Measurements from ENCODE around the gene PIK3R4.

The PIK3R4 gene

GRCh38 chr3:130654921-130655320 is 91.7 kb downstream of the PIK3R4 start:
- no peaks in the 10 kb centered on the region for H3K9me3 ChIP-seq (ENCODE audit: control insufficient read depth, low read depth, low read length)
- H3K27me3 ChIP-seq (ENCODE audit: control insufficient read depth, insufficient read depth, low read length): no peaks in the 10 kb centered on the region
- H3K27ac ChIP-seq (ENCODE audit: low read length): no peak overlapping the region
- no peak overlapping the region for H3K4me3 ChIP-seq (ENCODE audit: low read length)
- no peaks in the 10 kb centered on the region for H3K36me3 ChIP-seq (ENCODE audit: control insufficient read depth, low read depth, low read length)
- no peak overlapping the region for H3K9ac ChIP-seq (ENCODE audit: low read length)
- H3K4me1 ChIP-seq (ENCODE audit: control insufficient read depth, low read depth, low read length): no peaks in the 10 kb centered on the region

- H3K4me3 ChIP-seq (ENCODE audit: low read length): no peak overlapping the region
- H3K36me3 ChIP-seq (ENCODE audit: control insufficient read depth, low read depth, low read length): no peaks in the 10 kb centered on the region
- no peak overlapping the region for H3K27ac ChIP-seq (ENCODE audit: low read length)
- H3K27me3 ChIP-seq (ENCODE audit: control insufficient read depth, insufficient read depth, low read length): no peaks in the 10 kb centered on the region
- H3K4me1 ChIP-seq (ENCODE audit: control insufficient read depth, low read depth, low read length): no peaks in the 10 kb centered on the region
- no peaks in the 10 kb centered on the region for H3K9me3 ChIP-seq (ENCODE audit: control insufficient read depth, low read depth, low read length)
- no peak overlapping the region for H3K9ac ChIP-seq (ENCODE audit: low read length)
Observed at GRCh38 chr3:130654091-130654490, 92.5 kb downstream of the PIK3R4 start.

- Histone ChIP-seq H3K9me3 (ENCODE audit: control insufficient read depth, low read depth, low read length) (no peaks in the 10 kb centered on the region), H3K4me1 (ENCODE audit: control insufficient read depth, low read depth, low read length) (no peaks in the 10 kb centered on the region), H3K36me3 (ENCODE audit: control insufficient read depth, low read depth, low read length) (no peaks in the 10 kb centered on the region), H3K9ac (ENCODE audit: low read length) (no peak overlapping the region), H3K27me3 (ENCODE audit: control insufficient read depth, insufficient read depth, low read length) (no peaks in the 10 kb centered on the region), H3K27ac (ENCODE audit: low read length) (no peak overlapping the region), H3K4me3 (ENCODE audit: low read length) (no peak overlapping the region)
Observed at GRCh38 chr3:130649061-130649654, 97.5 kb downstream of the PIK3R4 start.

GRCh38 chr3:130648293-130648692 is 98.3 kb downstream of the PIK3R4 start:
- no peak overlapping the region for H3K4me3 ChIP-seq (ENCODE audit: low read length)
- H3K27me3 ChIP-seq (ENCODE audit: control insufficient read depth, insufficient read depth, low read length): no peaks in the 10 kb centered on the region
- H3K4me1 ChIP-seq (ENCODE audit: control insufficient read depth, low read depth, low read length): no peaks in the 10 kb centered on the region
- no peaks in the 10 kb centered on the region for H3K9me3 ChIP-seq (ENCODE audit: control insufficient read depth, low read depth, low read length)
- no peak overlapping the region for H3K27ac ChIP-seq (ENCODE audit: low read length)
- no peak overlapping the region for H3K9ac ChIP-seq (ENCODE audit: low read length)
- H3K36me3 ChIP-seq (ENCODE audit: control insufficient read depth, low read depth, low read length): no peaks in the 10 kb centered on the region

GRCh38 chr3:130645261-130645660 is 101.4 kb downstream of the PIK3R4 start:
- no peak overlapping the region for H3K27ac ChIP-seq (ENCODE audit: low read length)
- no peaks in the 10 kb centered on the region for H3K4me1 ChIP-seq (ENCODE audit: control insufficient read depth, low read depth, low read length)
- no peak overlapping the region for H3K4me3 ChIP-seq (ENCODE audit: low read length)
- no peak overlapping the region for H3K9ac ChIP-seq (ENCODE audit: low read length)
- H3K9me3 ChIP-seq (ENCODE audit: control insufficient read depth, low read depth, low read length): no peaks in the 10 kb centered on the region
- no peaks in the 10 kb centered on the region for H3K27me3 ChIP-seq (ENCODE audit: control insufficient read depth, insufficient read depth, low read length)
- no peaks in the 10 kb centered on the region for H3K36me3 ChIP-seq (ENCODE audit: control insufficient read depth, low read depth, low read length)

- Histone ChIP-seq H3K4me1 (ENCODE audit: control insufficient read depth, low read depth, low read length) (no peaks in the 10 kb centered on the region), H3K36me3 (ENCODE audit: control insufficient read depth, low read depth, low read length) (no peaks in the 10 kb centered on the region), H3K27me3 (ENCODE audit: control insufficient read depth, insufficient read depth, low read length) (no peaks in the 10 kb centered on the region), H3K4me3 (ENCODE audit: low read length) (no peak overlapping the region), H3K9ac (ENCODE audit: low read length) (no peak overlapping the region), H3K9me3 (ENCODE audit: control insufficient read depth, low read depth, low read length) (no peaks in the 10 kb centered on the region), H3K27ac (ENCODE audit: low read length) (no peak overlapping the region)
Observed at GRCh38 chr3:130644628-130645253, 101.9 kb downstream of the PIK3R4 start.

- H3K27ac ChIP-seq (ENCODE audit: low read length): no peak overlapping the region
- H3K9ac ChIP-seq (ENCODE audit: low read length): no peak overlapping the region
- no peak overlapping the region for H3K4me3 ChIP-seq (ENCODE audit: low read length)
- no peaks in the 10 kb centered on the region for H3K27me3 ChIP-seq (ENCODE audit: control insufficient read depth, insufficient read depth, low read length)
- H3K4me1 ChIP-seq (ENCODE audit: control insufficient read depth, low read depth, low read length): no peaks in the 10 kb centered on the region
- H3K9me3 ChIP-seq (ENCODE audit: control insufficient read depth, low read depth, low read length): no peaks in the 10 kb centered on the region
- no peaks in the 10 kb centered on the region for H3K36me3 ChIP-seq (ENCODE audit: control insufficient read depth, low read depth, low read length)
Observed at GRCh38 chr3:130640027-130640426, 106.6 kb downstream of the PIK3R4 start.

GRCh38 chr3:130636480-130637234 is 110.0 kb downstream of the PIK3R4 start:
- Histone ChIP-seq H3K27ac (ENCODE audit: low read length) (no peak overlapping the region), H3K27me3 (ENCODE audit: control insufficient read depth, insufficient read depth, low read length) (no peaks in the 10 kb centered on the region), H3K9me3 (ENCODE audit: control insufficient read depth, low read depth, low read length) (no peaks in the 10 kb centered on the region), H3K9ac (ENCODE audit: low read length) (no peak overlapping the region), H3K36me3 (ENCODE audit: control insufficient read depth, low read depth, low read length) (no peaks in the 10 kb centered on the region), H3K4me1 (ENCODE audit: control insufficient read depth, low read depth, low read length) (no peaks in the 10 kb centered on the region), H3K4me3 (ENCODE audit: low read length) (no peak overlapping the region)

- Histone ChIP-seq H3K4me1 (ENCODE audit: control insufficient read depth, low read depth, low read length) (no peaks in the 10 kb centered on the region), H3K4me3 (ENCODE audit: low read length) (no peak overlapping the region), H3K9me3 (ENCODE audit: control insufficient read depth, low read depth, low read length) (no peaks in the 10 kb centered on the region), H3K36me3 (ENCODE audit: control insufficient read depth, low read depth, low read length) (no peaks in the 10 kb centered on the region), H3K9ac (ENCODE audit: low read length) (no peak overlapping the region), H3K27ac (ENCODE audit: low read length) (no peak overlapping the region), H3K27me3 (ENCODE audit: control insufficient read depth, insufficient read depth, low read length) (no peaks in the 10 kb centered on the region)
Observed at GRCh38 chr3:130635978-130636377, 110.7 kb downstream of the PIK3R4 start.

GRCh38 chr3:130635285-130635684 is 111.3 kb downstream of the PIK3R4 start:
- H3K4me1 ChIP-seq (ENCODE audit: control insufficient read depth, low read depth, low read length): no peaks in the 10 kb centered on the region
- no peaks in the 10 kb centered on the region for H3K36me3 ChIP-seq (ENCODE audit: control insufficient read depth, low read depth, low read length)
- no peaks in the 10 kb centered on the region for H3K9me3 ChIP-seq (ENCODE audit: control insufficient read depth, low read depth, low read length)
- H3K27me3 ChIP-seq (ENCODE audit: control insufficient read depth, insufficient read depth, low read length): no peaks in the 10 kb centered on the region
- H3K9ac ChIP-seq (ENCODE audit: low read length): no peak overlapping the region
- H3K27ac ChIP-seq (ENCODE audit: low read length): no peak overlapping the region
- no peak overlapping the region for H3K4me3 ChIP-seq (ENCODE audit: low read length)

All from iPS-18a (cell line).